Progenitor cell of endocrine pancreas (in vitro differentiated cells): ENCODE measurements around the gene MFRP. TPM values are rescaled to one million over a fixed set of nuclear protein-coding genes. Genes with fewer than 3 reads are reported as not detected.

Source experiments
- DNase-seq: peaks from one replicate; pipeline ENCODE4 v3.0.0; 2021; ENCODE audit warnings: low spot score; ENCODE audit not compliant: unreplicated experiment
- H3K27ac Mint-ChIP-seq: 2 replicates; pipeline ENCODE4 v1.8.0; 2021; ENCODE audit warnings: mild to moderate bottlenecking, moderate library complexity, mixed read lengths
- H3K27me3 Mint-ChIP-seq: 2 replicates; pipeline ENCODE4 v1.8.0; 2021; ENCODE audit warnings: mixed read lengths
- H3K36me3 Mint-ChIP-seq: 2 replicates; pipeline ENCODE4 v1.8.0; 2022; ENCODE audit warnings: mixed read lengths; ENCODE audit not compliant: insufficient read depth
- H3K4me1 Mint-ChIP-seq: 2 replicates; pipeline ENCODE4 v1.8.0; 2021; ENCODE audit warnings: low read depth, mixed read lengths
- H3K4me3 Mint-ChIP-seq: 2 replicates; pipeline ENCODE4 v1.8.0; 2021; ENCODE audit warnings: low read depth, mild to moderate bottlenecking, moderate library complexity, mixed read lengths
- H3K9me3 Mint-ChIP-seq: 2 replicates; pipeline ENCODE4 v1.8.0; 2021; ENCODE audit warnings: low read depth, mixed read lengths
- CTCF ChIP-seq: fragments of 200-600 bp; sonication (generic); IDR thresholded peaks from one replicate; pipeline ENCODE4 v1.5.0; 2021; ENCODE audit warnings: antibody characterized with exemption, mild to moderate bottlenecking; ENCODE audit not compliant: unreplicated experiment
- total RNA-seq: library from RNA; stranded (reverse); gene quantifications from 2 replicates; pipeline ENCODE4 v1.2.1, GENCODE V29; 2021

The MFRP gene
- total RNA-seq, 1 donor from 2014 or later, result not detected

- no peak for DNase-seq
- Mint-ChIP-seq H3K9me3 (no peaks in the 10 kb centered on the region), H3K4me3 (peak overlapping the region; percentile 61)
Observed at GRCh38 chr11:119316016-119316728, 30.3 kb downstream of the MFRP start.

DNA sequence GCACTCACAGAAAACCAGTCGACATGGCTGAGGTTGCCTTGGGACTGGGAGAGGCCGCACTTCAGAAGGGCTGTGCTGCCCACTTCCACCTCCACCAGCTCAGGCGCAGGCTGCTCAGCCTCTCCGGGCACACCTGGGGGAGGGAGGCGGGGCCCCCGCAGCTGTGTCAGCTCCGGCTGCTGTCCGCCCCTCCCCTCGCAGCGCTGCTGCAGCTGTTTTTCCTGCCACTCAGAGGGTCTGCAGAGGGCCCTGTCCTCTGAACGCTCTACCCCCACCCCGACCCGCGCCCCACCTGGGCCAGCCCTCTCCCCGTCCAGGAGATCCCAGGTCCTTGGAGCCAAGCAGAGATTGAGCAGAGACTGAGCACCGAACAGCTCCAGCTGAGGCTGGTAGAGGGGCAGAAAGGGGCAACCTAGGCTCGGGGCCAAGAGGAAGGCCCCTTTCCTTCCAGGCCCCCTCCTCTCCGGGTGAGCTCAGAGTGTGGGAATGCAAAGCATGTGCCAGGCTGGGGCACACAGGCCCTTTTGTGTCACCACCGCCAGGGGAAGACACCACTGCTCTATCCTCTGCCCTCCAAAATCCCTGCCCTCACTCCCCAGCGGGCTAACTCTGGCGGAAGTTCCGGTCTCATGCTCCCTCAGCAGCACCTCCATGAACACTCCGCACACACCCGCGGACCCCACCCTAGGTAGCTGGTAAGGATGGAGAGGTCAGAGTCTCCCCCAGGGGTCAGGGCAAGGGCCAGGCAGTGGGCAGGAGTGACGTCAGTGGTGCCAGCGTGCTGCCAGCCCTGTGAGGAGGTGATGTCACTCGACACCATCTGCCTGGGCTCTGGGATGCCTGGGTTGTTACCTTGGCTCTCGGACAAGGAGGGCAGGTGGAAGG is 31.1 kb downstream of the MFRP start:
- peaks cover 41% of the 10 kb centered on the region for H3K27me3 Mint-ChIP-seq
- DNase-seq, result no peak
- no peaks in the 10 kb centered on the region for H3K9me3 Mint-ChIP-seq
- H3K4me1 Mint-ChIP-seq, result peaks cover 20% of the 10 kb centered on the region
- TF ChIP-seq CTCF, result no peak
- no peak overlapping the region for H3K27ac Mint-ChIP-seq
- H3K4me3 Mint-ChIP-seq, result peak overlapping the region; percentile 61
- peaks cover 1% of the 10 kb centered on the region for H3K36me3 Mint-ChIP-seq

More at GRCh38 chr11:119316016-119316728, 30.3 kb downstream of the MFRP start:
- Mint-ChIP-seq H3K36me3 (peaks cover 1% of the 10 kb centered on the region), H3K27ac (no peak overlapping the region), H3K4me1 (peaks cover 20% of the 10 kb centered on the region), H3K27me3 (peaks cover 41% of the 10 kb centered on the region)
- TF ChIP-seq CTCF, result no peak

DNA sequence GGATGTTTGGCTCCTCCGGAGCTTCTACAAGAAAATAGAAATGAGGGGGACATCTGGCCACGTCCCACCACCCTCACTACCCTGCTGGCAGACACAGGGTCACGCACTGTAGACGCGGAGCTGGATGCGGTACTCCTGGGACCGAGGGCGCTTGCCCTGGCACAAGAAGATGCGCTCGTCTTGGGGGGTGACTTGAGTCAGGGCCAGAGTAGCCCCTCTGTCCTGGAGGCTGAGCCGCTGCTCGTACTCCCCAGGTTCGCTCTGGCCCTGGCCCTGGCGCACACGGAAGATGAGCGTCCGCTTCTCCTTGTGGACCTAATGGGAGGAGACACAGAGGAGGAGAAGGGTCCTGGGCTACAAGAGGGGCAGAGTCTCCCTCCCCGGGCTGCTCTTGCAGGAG is 31.8 kb downstream of the MFRP start:
- H3K4me3 Mint-ChIP-seq, result peak overlapping the region; percentile 21
- TF ChIP-seq CTCF, result no peak
- DNase-seq, result no peak
- H3K4me1 Mint-ChIP-seq, result peaks cover 17% of the 10 kb centered on the region
- H3K27ac Mint-ChIP-seq, result no peak overlapping the region
- H3K36me3 Mint-ChIP-seq, result peaks cover 1% of the 10 kb centered on the region
- no peaks in the 10 kb centered on the region for H3K9me3 Mint-ChIP-seq
- H3K27me3 Mint-ChIP-seq, result peaks cover 38% of the 10 kb centered on the region

- no peaks in the 10 kb centered on the region for H3K9me3 Mint-ChIP-seq
- H3K27ac Mint-ChIP-seq, result no peak overlapping the region
- no peak for DNase-seq
- H3K36me3 Mint-ChIP-seq, result peaks cover 1% of the 10 kb centered on the region
- H3K4me3 Mint-ChIP-seq, result no peak overlapping the region
- no peak for TF ChIP-seq CTCF
- H3K4me1 Mint-ChIP-seq, result peaks cover 4% of the 10 kb centered on the region
- H3K27me3 Mint-ChIP-seq, result peaks cover 15% of the 10 kb centered on the region
Observed at GRCh38 chr11:119310682-119311052, 35.8 kb downstream of the MFRP start.

DNA sequence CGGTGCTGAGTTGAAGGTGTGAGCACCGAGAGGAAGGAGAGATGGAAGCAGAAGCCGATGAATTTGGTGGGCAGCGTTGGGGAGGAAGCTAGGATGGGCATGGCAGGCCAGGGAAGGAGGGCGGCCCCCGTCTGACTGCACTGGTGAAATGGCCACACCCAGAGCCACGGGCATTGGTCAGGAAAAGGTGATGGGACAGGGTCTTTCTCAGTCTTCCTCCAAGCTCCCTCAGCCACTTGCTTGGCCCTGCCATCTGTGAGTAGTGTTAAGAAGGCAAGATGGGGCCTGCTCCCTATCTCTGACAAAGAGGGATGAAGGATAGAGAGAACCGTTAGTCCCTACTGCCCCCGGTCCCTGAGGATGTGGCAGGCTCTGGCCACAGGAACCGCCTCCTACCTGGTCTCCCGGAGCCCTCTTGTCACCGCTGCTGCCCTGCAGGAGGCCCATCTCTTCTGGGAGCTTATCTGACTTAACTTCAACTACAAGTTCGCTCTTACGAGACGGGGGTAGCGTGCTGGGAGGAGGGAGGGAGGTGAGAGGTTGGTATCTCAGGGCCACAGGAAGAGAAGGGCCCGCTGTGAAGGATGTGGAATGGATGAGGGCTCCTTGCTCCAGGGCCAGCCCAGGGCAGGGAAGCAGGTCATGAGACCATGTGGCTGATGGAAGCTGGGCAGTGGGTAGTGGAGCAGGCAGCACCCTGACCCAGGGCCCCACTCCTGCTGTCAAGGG is 36.4 kb downstream of the MFRP start:
- Mint-ChIP-seq H3K9me3 (no peaks in the 10 kb centered on the region), H3K36me3 (peaks cover 3% of the 10 kb centered on the region), H3K27me3 (peaks cover 10% of the 10 kb centered on the region), H3K27ac (no peak overlapping the region), H3K4me1 (no peaks in the 10 kb centered on the region), H3K4me3 (no peak overlapping the region)
- TF ChIP-seq CTCF, result no peak
- no peak for DNase-seq
